Activated T-cell treated with anti-CD3 and anti-CD28 coated beads, Interleukin-2, amount 50 U/mL, for 48 hours (primary cell): ENCODE data around the gene GRM1.

Experiments used
- DNase-seq, 2 experiments: peaks; one replicate each; pipeline ENCODE4 v3.0.0-alpha.2; 2020

Gene GRM1

GRCh38 chr6:146028851-146029572, at the start of gene GRM1:
GRM1 (plus strand) TSS chr6:146029062; CDS start chr6:146029518, 456 bp downstream.
- no peak for DNase-seq

- DNase-seq, result no peak
Measured at GRCh38 chr6:146009338-146009737, 19.5 kb upstream of the GRM1 start.

DNA sequence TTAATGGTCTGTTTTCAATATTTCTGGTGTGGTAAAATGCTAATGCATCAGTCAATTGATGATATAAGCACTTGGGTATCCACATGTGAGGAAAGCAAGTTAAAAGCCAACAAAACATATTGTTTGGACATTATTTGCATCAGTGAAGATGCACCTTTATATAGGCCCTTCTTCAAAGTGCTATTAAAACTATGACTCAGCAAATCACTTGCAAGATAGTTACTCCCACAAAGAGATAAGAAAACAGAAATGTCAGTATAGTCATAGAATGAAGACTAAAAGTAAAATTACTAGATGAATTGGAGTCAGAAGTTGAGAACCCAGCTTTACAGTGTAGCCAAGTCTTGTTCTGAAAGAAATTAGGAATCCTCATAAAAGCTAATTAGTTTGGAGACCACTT, 14.6 kb upstream of the GRM1 start:
- no peak for DNase-seq

- no peak for DNase-seq
Measured at GRCh38 chr6:146017672-146018071, 11.2 kb upstream of the GRM1 start.

- no peak for DNase-seq
Measured at GRCh38 chr6:146026873-146027272, 2.0 kb upstream of the GRM1 start.

DNA sequence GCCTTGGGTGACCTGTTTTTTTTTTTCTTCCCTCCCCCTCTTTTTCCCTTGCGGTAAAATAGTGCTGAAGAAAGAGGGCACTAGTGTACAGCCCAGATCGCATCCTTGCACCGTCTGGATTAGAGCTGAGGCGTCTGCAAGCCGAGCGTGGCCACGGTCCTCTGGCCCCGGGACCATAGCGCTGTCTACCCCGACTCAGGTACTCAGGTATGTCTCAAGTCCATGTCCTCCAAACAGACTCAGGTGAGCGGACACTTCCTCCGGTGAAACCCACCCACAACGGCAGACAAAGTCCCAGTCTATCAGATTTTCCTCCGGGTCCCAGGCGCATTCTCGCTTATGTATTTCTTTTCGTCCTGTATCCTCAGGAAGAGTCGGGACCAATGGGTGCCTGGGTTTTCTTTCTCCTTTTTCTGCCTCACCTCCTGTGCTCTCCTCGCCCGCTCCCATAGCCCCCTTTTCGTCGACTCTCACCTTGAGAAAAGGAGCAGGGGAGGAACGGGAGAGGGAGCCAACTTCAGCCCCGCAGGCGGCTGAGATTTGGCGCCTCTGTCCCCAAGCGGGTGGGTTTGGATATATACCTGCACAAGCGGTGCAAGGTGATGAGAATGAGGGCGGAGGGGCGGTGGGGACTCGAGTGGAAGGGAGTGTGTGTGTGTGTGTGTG, 1.1 kb upstream of the GRM1 start:
- no peak for DNase-seq

DNA sequence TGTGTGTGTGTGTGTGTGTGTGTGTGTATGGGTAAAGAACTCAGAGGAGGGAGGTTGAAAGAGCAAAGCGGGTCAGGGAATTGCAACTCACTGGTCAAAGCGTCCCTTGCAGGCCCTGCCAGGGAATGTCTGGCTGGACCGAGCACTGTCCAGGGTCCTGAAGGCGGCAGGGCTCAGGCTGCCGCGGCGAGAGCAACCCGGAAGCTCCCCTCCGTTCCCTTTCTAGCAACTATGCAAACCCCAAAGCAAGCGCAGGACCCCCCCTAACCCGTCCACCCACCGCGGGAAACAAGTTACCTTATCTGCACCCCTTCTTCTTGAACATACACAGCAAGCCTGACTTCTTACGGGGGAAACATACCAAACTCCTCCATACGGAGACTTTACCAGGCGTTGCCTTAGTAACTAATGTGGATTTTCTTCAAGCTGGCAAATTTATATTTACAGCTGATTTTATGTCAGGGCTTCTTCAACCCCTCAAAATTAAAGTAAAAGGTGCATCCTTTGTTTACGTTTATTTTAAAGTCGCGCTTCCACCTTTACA, 538 bp upstream of the GRM1 start:
- peak; percentile 37 to 50 for DNase-seq

DNA sequence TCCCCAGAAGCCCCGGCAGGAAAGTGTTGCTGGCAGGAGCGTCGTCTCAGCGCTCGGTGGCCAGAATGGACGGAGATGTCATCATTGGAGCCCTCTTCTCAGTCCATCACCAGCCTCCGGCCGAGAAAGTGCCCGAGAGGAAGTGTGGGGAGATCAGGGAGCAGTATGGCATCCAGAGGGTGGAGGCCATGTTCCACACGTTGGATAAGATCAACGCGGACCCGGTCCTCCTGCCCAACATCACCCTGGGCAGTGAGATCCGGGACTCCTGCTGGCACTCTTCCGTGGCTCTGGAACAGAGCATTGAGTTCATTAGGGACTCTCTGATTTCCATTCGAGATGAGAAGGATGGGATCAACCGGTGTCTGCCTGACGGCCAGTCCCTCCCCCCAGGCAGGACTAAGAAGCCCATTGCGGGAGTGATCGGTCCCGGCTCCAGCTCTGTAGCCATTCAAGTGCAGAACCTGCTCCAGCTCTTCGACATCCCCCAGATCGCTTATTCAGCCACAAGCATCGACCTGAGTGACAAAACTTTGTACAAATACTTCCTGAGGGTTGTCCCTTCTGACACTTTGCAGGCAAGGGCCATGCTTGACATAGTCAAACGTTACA, 817 bp downstream of the GRM1 start:
- no peak for DNase-seq

- no peak for DNase-seq
Measured at GRCh38 chr6:146032387-146032786, 3.5 kb downstream of the GRM1 start.

DNA sequence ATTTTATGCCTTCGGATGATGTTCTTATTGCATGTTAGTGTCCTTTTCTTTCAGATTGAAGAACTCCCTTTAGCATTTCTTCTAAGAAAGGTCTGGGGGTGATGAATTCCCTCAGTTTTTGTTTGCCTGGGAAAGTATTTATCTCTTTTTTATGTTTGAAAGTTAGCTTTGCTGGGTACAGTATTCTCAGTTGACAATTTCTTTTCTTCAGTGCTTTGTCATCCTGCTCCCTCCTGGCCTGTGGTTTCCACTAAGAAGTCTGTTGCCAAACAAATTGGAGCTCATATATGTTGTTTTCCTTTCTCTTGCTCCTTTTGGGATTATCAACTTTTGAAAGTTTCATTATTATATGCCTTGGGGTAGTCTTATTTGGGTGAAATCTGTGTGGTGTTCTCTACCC, 11.5 kb downstream of the GRM1 start:
- no peak for DNase-seq

- DNase-seq, result no peak
Measured at GRCh38 chr6:146041282-146041681, 12.4 kb downstream of the GRM1 start.

GRCh38 chr6:146047371-146047770, 18.5 kb downstream of the GRM1 start:
- no peak for DNase-seq

DNA sequence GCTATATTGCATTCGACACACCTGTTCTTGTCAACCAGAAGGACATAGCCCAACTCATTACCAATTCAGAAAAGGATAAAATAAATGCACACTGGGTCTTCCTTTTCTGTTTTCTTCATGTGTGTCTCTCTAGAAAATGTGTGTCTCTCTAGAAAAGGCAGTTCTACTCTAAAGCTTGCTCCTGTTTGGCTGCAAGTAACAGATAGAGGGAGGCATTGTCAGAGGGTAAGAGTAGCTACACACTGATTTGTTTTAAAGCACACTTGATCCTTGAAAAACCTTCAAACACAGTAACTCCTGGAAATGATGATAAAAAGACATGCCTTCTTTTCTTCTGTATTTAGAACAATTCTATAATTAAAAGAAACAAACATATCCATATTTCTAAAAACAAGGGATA, 21.3 kb downstream of the GRM1 start:
- DNase-seq, result no peak

- DNase-seq, result no peak
Measured at GRCh38 chr6:146056506-146056905, 27.6 kb downstream of the GRM1 start.

GRCh38 chr6:146065690-146066089, 36.8 kb downstream of the GRM1 start:
- DNase-seq, result no peak

DNA sequence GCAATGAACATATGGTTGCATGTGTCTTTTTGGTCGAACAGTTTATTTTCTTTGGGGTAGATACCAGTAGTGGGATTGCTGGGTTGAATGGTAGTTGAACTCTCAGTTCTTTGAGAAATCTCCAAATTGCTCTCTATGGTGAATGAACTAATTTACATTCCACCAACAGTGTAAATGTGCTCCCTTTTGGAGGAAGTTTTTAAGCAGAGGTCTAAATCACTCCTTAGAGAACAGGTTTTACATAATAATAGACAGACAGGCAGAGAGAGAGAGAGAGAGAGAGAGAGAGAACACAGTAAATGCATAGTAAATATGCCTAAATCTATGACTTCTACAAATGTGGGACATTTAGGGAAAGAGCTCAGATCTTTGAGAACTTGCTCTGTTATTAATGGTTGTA, 37.6 kb downstream of the GRM1 start:
- no peak for DNase-seq

- no peak for DNase-seq
Measured at GRCh38 chr6:146071781-146072180, 42.9 kb downstream of the GRM1 start.

DNA sequence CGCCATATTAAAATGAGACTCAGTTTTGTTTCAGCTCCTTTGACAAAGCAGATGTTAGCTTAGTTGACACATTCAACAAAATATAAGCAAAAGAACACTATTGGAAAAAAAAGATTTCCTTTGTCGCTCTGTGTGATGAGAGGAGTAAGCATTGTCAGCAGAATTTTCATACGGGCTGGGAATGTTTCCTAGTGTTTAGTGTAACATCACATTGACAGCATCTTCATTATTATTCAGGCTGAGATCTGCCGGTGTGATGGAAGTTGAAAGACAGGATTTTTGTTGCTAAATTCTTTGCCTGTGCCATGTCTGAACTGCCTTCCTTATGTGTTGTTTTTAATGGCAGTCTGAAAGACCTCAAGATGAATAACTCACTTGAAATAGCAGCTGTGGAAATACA, 49.1 kb downstream of the GRM1 start:
- DNase-seq, result no peak

GRCh38 chr6:146087386-146087785, 58.5 kb downstream of the GRM1 start:
- no peak for DNase-seq

DNA sequence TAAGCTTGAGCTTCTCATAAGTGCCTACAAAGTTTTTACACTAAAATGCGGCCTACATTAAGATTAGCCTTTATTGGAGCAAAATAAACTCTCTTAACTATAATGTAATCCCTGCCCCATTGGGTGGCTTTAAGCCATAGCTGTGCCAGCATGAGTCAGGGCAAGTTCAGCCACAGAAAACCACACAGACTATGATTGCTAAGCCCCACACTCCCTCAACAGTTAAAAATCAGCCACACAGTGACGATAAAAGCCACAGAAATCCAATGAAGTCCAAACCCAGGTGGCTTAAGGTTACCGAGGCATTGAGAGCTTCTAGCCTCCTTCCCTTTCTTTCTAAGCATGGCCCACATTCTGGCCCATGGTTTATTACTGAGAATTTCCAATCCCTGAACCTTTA, 61.6 kb downstream of the GRM1 start:
- no peak for DNase-seq

GRCh38 chr6:146092961-146093686, 64.3 kb downstream of the GRM1 start:
- no peak for DNase-seq

DNA sequence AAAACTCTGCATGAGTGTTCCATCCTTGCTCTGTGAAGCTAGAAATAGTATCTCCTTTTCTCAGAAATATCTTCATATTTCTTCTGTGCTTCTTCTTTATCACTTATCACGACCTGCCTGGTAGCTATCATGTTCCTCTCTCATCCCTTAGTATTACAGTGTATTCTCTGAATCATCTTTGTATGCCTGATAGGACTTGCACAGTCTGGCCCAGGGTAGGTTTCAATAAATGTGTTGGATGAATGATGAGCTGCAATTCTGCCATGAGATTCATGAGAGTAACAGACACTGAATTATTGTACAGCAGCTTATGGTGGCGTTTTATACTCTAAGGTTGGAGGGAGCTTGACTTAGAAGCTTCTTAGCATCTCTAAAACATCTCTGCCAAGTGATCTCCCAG, 66.6 kb downstream of the GRM1 start:
- no peak for DNase-seq

DNA sequence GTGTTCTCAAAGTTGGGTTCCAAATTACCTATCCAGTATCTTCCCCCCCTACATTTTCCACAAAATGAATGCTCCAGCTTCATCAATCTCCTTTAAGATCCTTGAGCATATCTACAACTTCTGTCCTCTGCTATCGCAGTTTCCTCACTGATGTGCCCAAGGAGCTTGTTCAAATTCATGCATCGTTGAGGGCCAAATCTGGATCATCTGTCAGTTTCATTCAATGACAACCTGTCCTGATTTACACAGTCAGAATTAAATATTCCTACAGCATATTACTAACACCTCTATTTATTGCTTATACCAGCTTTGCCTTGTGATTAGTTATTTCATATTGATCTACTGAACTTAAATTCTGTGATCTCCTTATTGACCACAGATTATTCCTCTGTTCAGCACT, 68.7 kb downstream of the GRM1 start:
- DNase-seq, result no peak
